ENCODE results near the gene COL1A1.

- TF ChIP-seq CTCF (IDR thresholded peaks at IDR 0.05), result no peak
- no peak for TF ChIP-seq POLR2A (IDR thresholded peaks at IDR 0.05)
Observed at GRCh38 chr17:50187751-50188530, 13.5 kb downstream of the COL1A1 start.
